ENCODE data around the gene NEDD8.

DNA sequence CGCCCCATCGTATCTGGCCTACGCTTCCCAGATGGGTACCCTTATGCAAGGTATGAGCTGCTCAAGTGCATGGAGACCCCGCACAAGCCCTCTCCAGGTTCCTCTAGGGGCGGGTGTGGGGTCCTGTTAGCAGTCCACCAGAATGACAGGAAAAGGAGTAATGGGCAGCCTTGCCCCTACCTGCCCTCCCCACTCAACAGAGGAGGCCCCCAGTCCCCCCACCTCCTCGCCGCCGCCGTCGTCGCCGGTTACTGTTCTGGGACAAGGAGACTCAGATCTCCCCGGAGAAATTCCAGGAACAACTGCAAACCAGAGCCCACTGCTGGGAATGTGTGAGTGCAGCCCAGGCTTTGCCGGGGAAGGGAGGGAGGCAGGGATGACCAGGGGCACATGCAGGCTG is 54.3 kb downstream of the NEDD8 start:
- TF ChIP-seq POLR2A (IDR thresholded peaks at IDR 0.05) = no peak
- TF ChIP-seq, protein P1, sequence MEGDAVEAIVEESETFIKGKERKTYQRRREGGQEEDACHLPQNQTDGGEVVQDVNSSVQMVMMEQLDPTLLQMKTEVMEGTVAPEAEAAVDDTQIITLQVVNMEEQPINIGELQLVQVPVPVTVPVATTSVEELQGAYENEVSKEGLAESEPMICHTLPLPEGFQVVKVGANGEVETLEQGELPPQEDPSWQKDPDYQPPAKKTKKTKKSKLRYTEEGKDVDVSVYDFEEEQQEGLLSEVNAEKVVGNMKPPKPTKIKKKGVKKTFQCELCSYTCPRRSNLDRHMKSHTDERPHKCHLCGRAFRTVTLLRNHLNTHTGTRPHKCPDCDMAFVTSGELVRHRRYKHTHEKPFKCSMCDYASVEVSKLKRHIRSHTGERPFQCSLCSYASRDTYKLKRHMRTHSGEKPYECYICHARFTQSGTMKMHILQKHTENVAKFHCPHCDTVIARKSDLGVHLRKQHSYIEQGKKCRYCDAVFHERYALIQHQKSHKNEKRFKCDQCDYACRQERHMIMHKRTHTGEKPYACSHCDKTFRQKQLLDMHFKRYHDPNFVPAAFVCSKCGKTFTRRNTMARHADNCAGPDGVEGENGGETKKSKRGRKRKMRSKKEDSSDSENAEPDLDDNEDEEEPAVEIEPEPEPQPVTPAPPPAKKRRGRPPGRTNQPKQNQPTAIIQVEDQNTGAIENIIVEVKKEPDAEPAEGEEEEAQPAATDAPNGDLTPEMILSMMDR (IDR thresholded peaks at IDR 0.05) = no peak
- TF ChIP-seq POLR2AphosphoS5 (IDR thresholded peaks at IDR 0.05) = no peak
